A673 (cell line): ENCODE results near the gene RADX. TPM values are rescaled to one million over a fixed set of nuclear protein-coding genes. Genes with fewer than 3 reads are reported as not detected.

ENCODE experiments used
- BruUV-seq: library from RNA; stranded (reverse); fragments of 400-500 nt; replicated peaks from 2 replicates; lab custom pipeline; 2021; lab: Mats Ljungman, UMichigan
- CTCF ChIA-PET: fragments of 300-600 bp; sonication (Branson Sonifier 250); formaldehyde crosslinking; loops from one replicate; lab custom pipeline; 2022; ENCODE audit warnings: antibody characterized with exemption; lab: Charles Lee
- POLR2A ChIA-PET: fragments of 300-600 bp; sonication (Branson Sonifier 250); formaldehyde crosslinking; loops from one replicate; lab custom pipeline; 2022; ENCODE audit warnings: antibody characterized with exemption; ENCODE audit not compliant: low non-redundant PET; lab: Charles Lee
- DNase-seq: peaks from one replicate; pipeline ENCODE4 v3.0.0-alpha.2; 2015; ENCODE audit warnings: low spot score
- H3K27ac ChIP-seq: fragments of 200-600 bp; sonication (generic); 2 replicates; pipeline ENCODE4 v1.5.1; 2016; ENCODE audit warnings: mixed run types, low read depth, mild to moderate bottlenecking, mixed read lengths, antibody characterized with exemption, low read length; ENCODE audit not compliant: poor library complexity, severe bottlenecking
- H3K27me3 ChIP-seq: fragments of 200-600 bp; sonication (generic); replicated peaks from 2 replicates; pipeline ENCODE4 v1.6.1; 2017; ENCODE audit warnings: mixed run types, low read depth, mild to moderate bottlenecking, mixed read lengths, antibody characterized with exemption, low read length; ENCODE audit not compliant: insufficient read depth, poor library complexity
- H3K36me3 ChIP-seq: fragments of 200-600 bp; sonication (generic); 2 replicates; pipeline ENCODE4 v1.6.1; 2016; ENCODE audit warnings: mixed run types, mild to moderate bottlenecking, mixed read lengths, antibody characterized with exemption, low read length; ENCODE audit not compliant: insufficient read depth, poor library complexity, severe bottlenecking
- H3K4me1 ChIP-seq: fragments of 200-600 bp; sonication (generic); 2 replicates; pipeline ENCODE4 v1.6.1; 2017; ENCODE audit warnings: mixed run types, mild to moderate bottlenecking, mixed read lengths, antibody characterized with exemption, low read length; ENCODE audit not compliant: insufficient read depth, poor library complexity, severe bottlenecking
- H3K4me3 ChIP-seq: fragments of 200-600 bp; sonication (generic); 2 replicates; pipeline ENCODE4 v1.5.1; 2016; ENCODE audit warnings: low read depth, mixed run types, mild to moderate bottlenecking, mixed read lengths, low read length; ENCODE audit not compliant: poor library complexity, severe bottlenecking
- H3K9me3 ChIP-seq: fragments of 200-600 bp; sonication (generic); 2 replicates; pipeline ENCODE4 v1.6.1; 2016; ENCODE audit warnings: mixed run types, low read depth, mild to moderate bottlenecking, mixed read lengths, antibody characterized with exemption, low read length; ENCODE audit not compliant: poor library complexity, severe bottlenecking
- CTCF ChIP-seq: fragments of 300-800, 200-600 bp; sonication (generic); conservative IDR thresholded peaks from 2 replicates; pipeline ENCODE4 v1.5.1; 2017; ENCODE audit warnings: low read depth, mild to moderate bottlenecking, antibody characterized with exemption, low read length, moderate library complexity, mixed read lengths
- EZH2 ChIP-seq: fragments of 200-600 bp; sonication (generic); IDR thresholded peaks from 2 replicates; pipeline ENCODE4 v1.6.1; 2017; ENCODE audit warnings: borderline replicate concordance, low read depth, mild to moderate bottlenecking, mixed read lengths, antibody characterized with exemption, low read length; ENCODE audit not compliant: poor library complexity, severe bottlenecking
- intact Hi-C: fragments of 100-400 bp; cut with micrococcal nuclease; formaldehyde crosslinking; loops from one replicate; pipeline ENCODE4 v1.10.0; 2022; ENCODE audit not compliant: unreplicated experiment
- total RNA-seq: library from RNA; stranded (reverse); gene quantifications from 2 replicates; pipeline ENCODE4 v1.2.3, GENCODE V29; 2021

The RADX gene
- total RNA-seq, 1 experiment from 2014 or later = not detected

GRCh38 chrX:106707771-106708454 is 96.1 kb downstream of the RADX start:
- H3K36me3 ChIP-seq = no peaks in the 10 kb centered on the region
- no peaks in the 10 kb centered on the region for H3K4me1 ChIP-seq
- H3K4me3 ChIP-seq = no peak overlapping the region
- H3K27me3 ChIP-seq = no peaks in the 10 kb centered on the region
- DNase-seq = peak; percentile 7
- TF ChIP-seq CTCF = no peak
- TF ChIP-seq EZH2 = no peak
- intact Hi-C loops = no loop called here
- H3K27ac ChIP-seq = no peak overlapping the region
- no TSS peak for BruUV-seq
- H3K9me3 ChIP-seq = no peaks in the 10 kb centered on the region
- CTCF ChIA-PET = no interaction called here
- POLR2A ChIA-PET = no interaction called here

GRCh38 chrX:106710771-106711170 is 99.0 kb downstream of the RADX start:
- CTCF ChIA-PET = no interaction called here

GRCh38 chrX:106711375-106711774 is 99.6 kb downstream of the RADX start:
- H3K36me3 ChIP-seq = no peaks in the 10 kb centered on the region
- intact Hi-C loops = no loop called here
- CTCF ChIA-PET = no interaction called here
- TF ChIP-seq CTCF (no peak), EZH2 (no peak)
- no peak for DNase-seq
- no peaks in the 10 kb centered on the region for H3K4me1 ChIP-seq
- H3K9me3 ChIP-seq = no peaks in the 10 kb centered on the region
- no peaks in the 10 kb centered on the region for H3K27me3 ChIP-seq
- H3K4me3 ChIP-seq = no peak overlapping the region
- no TSS peak for BruUV-seq
- H3K27ac ChIP-seq = no peak overlapping the region
- POLR2A ChIA-PET = no interaction called here

More at GRCh38 chrX:106710771-106711170, 99.0 kb downstream of the RADX start:
- POLR2A ChIA-PET = no interaction called here
- Histone ChIP-seq H3K4me1 (no peaks in the 10 kb centered on the region), H3K27me3 (no peaks in the 10 kb centered on the region), H3K9me3 (no peaks in the 10 kb centered on the region), H3K4me3 (no peak overlapping the region), H3K27ac (no peak overlapping the region), H3K36me3 (no peaks in the 10 kb centered on the region)
- DNase-seq = no peak
- BruUV-seq = no TSS peak
- intact Hi-C loops = no loop called here
- TF ChIP-seq EZH2 = no peak
- TF ChIP-seq CTCF = no peak
